Measurements from ENCODE around the gene RAB15.

The RAB15 gene

GRCh38 chr14:64906022-64906421 is 66.1 kb downstream of the RAB15 start:
- no peak for DNase-seq (ENCODE audit: low spot score)

GRCh38 chr14:64899958-64900357 is 72.2 kb downstream of the RAB15 start:
- DNase-seq (ENCODE audit: low spot score) = no peak

Data from kidney capillary endothelial cell (primary cell).